OCI-M1 (cell line): ENCODE data around the gene RHEX.
"Not testable (repeated sequence)": the region's sequence is repeated elsewhere in the genome, so short reads cannot be mapped to it uniquely, and the experiment has no call there.

Experiments
- DNase-seq: peaks from one replicate; lab custom pipeline; 2025; lab: John Stamatoyannopoulos, UW

Gene RHEX

DNA sequence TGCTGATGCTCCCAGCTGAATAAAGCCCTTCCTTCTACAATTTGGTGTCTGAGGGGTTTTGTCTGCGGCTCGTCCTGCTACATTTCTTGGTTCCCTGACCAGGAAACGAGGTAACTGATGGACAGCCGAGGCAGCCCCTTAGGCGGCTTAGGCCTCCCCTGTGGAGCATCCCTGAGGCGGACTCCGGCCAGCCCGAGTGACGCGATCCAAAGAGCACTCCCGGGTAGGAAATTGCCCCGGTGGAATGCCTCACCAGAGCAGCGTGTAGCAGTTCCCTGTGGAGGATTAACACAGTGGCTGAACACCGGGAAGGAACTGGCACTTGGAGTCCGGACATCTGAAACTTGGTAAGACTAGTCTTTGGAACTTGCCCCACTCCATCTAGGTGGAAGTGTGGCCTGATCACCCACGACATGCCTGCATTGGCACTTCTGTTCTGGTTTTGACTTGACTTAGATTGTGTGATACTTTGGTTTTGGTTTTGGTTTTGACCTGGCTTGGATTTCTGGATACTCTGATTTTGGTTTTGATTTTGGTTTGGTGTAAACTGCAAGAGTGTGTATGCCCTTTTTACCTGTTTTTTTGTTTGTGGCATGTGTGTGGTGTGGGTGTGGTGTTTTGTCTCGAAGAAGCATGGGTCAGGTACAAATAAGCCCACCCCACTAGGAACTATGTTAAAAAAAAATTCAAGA, at the start of gene RHEX:
Gene RHEX, plus strand, starts transcription at position 255 of the 692 bp plus-strand sequence. CDS start 44,656 bp downstream, outside the sequence.
- DNase-seq: not testable (repeated sequence)

DNA sequence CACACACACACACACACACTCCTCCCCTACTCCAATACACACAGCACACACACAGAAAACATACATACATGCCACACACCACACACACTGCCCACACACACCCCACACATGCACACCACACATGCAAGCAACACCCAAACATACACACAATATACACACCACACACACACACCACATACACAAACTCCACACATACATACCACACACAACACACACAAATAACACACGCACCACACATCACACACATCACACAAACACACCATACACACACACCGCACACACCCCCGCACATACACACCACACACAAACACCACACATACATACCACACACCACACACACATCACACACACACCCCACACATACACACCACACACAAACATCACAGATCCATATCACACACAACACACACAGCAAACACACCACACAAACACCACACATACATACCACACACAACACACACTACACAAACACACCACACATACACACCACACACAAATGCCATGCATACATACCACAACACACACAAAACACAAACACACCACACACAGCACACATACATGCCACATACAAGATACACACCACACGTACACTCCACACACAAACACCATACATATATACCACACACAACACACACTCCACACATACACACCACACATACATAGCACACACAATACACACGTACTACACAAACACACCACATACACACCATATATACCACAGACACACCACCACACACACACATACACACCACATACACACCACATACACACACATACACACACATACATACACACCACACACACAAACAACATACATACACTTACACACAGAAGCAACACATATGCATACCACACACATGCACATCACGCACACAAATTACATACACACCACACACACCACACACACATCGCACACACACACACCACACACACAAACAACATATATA, 48.8 kb upstream of the RHEX start:
- no peak for DNase-seq

DNA sequence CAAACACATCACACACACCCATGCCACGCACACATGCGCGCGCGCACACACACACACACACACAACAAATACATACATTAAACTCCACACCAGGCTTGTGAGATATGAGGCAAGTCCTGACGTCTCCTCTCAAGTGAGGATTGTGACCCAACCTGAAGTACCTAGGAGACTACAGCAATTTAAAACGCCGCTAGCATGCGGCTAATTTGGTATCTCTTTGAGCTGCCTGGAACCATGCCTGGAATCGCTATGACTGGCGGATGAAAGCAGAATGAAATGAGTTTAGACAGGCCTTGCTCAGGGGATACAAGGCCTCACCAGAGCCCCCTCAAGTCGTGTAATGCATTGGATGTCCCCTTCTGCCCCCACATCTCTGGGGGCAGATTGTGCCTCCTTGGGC, 48.1 kb upstream of the RHEX start:
- DNase-seq: no peak

DNA sequence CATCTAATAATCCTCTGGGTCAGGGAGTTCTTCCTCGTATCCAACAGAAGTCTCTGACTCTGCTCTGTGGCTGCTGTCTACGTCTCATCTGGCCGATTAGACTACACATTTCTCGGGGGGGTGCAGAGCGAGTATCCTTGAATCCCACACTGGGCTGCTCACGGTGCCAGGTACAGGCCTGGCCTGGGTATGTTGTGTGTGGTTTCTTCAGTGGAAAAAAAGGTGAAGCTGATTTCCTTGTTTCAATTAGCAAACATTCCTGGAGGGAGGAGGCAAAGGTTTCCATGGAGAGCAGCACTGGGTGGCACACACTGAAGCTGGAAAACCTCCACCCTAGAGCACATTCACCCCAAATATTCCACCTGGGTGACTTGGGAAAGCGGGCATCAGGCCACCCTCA, 47.7 kb upstream of the RHEX start:
- DNase-seq: no peak

GRCh38 chr1:206005778-206006180, 47.2 kb upstream of the RHEX start:
- DNase-seq: no peak

DNA sequence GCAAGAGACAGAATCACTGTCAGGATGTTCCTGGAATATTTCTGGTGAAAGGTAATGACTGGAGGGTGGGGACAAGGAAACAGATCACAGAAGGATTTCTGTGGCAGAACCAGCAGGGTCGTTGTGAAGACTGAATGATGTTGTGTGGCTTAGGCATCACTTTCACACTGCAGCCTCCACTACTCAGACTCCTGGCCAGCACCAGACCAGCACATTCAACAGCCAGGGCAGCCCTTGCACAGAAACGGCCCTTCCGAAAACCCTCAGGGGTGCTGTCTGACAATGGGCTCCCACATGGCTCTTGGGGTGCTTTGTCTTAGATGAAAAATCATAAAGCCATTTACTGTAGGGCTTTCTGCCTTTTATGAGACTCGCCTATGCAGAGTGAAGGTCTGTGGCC, 46.0 kb upstream of the RHEX start:
- no peak for DNase-seq

DNA sequence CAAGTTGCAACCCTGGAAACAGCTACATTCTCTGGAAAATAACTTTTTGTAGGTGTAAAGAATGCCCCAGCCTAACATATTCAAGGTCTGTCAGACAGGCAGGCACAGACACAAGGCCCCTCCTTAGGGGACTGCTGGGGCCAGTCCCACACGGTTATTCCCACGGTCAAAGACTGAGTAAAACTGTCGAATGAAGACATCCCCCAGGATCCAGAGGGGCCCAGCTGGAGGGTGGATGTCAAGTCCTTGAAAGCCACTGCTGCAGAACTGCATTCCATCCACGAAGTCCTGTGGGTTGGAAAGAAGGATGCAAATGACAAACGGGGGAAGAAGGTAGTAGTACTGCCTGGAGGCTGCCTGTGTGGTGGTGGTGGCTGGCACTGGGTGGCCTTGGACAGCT, 42.9 kb upstream of the RHEX start:
- DNase-seq: no peak

DNA sequence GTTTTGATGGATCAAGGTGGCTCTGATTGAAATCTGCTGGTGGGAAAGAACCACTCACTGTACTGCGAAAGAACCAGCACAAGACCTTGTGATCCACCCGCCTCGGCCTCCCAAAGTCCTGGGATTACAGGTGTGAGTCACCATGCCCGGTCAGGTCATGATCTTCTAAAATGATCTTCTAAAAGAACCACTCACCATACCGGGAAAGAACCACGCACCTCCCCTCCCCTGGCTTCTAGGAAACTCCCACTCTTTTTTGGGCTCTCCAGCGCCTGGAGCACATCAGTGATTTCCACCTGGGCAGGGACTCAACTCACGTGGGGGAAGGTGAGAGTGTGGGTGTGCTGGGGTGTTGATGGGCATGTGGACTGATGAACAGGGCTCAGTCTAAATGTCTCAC, 41.9 kb upstream of the RHEX start:
- no peak for DNase-seq

- peak; percentile 98 for DNase-seq
Measured at GRCh38 chr1:206012086-206012859, 40.7 kb upstream of the RHEX start.

- no peak for DNase-seq
Measured at GRCh38 chr1:206013026-206013795, 39.8 kb upstream of the RHEX start.

DNA sequence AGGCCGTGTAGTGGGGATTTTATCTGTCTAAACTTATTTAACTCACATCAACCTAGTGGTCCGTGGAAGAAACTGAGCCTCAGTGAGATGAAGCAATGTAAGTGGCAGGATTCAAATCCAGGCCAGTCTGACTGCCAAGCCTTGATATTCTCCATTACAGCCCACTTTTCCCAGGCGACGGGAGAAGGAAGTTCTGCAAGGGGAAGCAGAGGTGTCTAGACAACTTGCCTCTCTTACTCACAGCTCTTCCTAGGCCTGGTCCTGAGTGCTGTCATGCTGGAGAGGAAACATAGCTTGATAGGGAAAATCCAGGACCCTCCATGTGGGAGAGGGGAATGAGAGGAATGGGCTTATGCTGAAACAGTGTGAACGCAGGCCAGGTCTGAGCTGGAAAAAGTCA, 38.4 kb upstream of the RHEX start:
- no peak for DNase-seq

DNA sequence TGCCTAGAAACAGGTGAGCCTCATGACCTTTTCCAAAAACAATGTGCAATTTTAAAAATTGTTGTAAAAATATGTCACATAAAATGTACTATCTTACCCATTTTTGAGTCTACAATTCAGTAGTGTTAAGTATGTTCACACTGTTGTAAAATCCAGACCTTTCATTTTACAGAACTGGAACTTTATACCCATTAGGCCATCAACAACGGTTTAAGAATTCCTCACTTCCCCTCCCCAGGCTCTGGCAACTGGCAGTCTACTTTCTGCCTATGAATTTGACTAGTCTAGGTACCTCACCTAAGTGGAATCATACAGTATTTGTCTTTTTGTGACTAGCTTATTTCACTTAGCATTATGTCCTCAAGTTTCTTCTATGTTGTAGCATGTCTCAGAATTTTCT, 37.9 kb upstream of the RHEX start:
- DNase-seq: no peak

- no peak for DNase-seq
Measured at GRCh38 chr1:206020393-206021007, 32.5 kb upstream of the RHEX start.

GRCh38 chr1:206021008-206021625, 31.9 kb upstream of the RHEX start:
- DNase-seq: peak; percentile 45

- DNase-seq: no peak
Measured at GRCh38 chr1:206021626-206022365, 31.2 kb upstream of the RHEX start.

DNA sequence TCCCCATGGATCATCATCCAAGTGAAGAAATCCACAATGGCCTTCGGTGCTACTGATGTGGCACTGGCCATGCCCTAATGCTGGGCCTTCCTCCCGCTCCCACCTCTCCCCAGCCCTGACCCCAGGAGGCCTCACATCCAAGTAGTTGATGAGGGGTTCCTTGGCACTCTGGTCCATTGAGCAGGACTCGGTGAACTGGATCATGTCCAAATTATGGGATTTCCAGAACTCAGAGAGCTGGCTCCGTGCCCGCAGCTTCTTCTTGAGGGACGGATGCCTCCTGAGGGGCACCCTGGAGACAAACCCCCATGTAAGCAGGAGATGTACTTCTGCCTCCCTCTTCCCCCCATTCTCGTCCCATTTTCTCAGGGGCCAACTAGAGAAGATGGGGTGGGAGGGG, 30.2 kb upstream of the RHEX start:
- no peak for DNase-seq

GRCh38 chr1:206023695-206024094, 29.3 kb upstream of the RHEX start, which contains the start of gene CTSE:
Gene CTSE, minus strand, starts transcription at chr1:206023895. Its CDS starts 104 bp downstream, at chr1:206023791.
- DNase-seq: no peak

DNA sequence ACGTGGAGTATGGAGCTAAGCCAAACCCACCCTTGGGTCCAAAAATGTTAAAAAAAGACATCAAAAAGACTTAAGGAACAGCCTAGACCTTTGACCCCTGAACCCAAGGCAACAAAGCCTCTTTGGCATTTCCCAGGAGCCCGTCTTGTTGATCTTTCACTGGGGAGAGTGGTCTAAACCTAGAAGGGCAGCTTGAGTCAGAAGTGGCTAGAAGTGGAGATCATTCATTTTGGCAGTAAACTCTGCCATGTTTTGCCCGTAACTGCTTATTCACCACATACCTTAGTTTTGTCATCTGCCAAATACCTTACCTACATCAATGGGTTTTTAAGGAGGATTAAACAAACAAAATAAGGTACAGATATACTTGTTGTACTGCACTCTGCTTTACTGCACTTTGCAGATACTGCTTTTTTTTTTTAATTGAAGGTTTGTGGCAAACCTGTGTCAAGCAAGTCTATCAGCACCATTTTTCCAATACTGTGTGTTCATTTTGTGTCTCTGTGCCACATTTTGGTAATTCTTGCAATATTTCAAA, 27.6 kb upstream of the RHEX start:
- DNase-seq: no peak

DNA sequence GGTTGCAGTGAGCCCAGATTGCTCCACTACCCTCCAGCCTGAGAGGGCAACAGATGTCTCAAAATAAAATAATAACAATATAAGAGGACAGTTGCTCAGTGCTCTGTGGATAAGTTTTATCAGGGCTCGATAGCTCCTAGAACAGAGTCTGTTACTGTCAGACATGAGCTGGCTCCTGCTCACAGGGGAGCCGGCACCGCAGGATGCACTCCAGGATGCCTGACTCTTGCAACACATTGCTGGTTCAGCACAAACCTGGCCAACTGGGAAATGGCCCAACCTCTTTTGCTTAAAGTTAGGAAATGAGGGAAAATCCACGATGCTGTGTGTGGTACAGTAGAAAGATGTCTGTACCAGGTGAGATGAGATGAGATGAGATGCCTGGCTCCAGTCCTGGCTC, 23.5 kb upstream of the RHEX start:
- DNase-seq: no peak

DNA sequence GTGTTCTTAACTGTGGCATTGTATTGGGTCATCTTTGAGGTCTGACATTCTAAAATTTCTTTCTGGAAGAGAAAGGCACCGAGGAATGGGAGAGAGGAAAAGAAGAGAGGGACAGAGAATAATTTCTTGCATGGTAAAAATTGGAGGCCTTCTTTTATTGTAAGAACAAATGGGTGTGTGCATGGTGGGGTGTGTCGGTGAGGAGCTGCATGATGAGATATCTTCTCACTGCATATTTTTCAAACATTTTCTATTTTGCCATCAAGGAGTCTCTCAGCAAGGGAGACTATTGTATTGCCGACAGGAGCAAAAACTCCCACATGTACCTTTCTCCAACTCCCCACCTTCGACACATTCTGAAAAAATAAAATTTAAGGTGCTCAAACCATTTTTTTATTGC, 22.8 kb upstream of the RHEX start:
- DNase-seq: no peak
